IPS DF 4.7 (cell line): ENCODE measurements around the gene PTPN21.

Experiments used
- DNase-seq: peaks from one replicate; pipeline ENCODE4 v3.0.0-alpha.2; 2013; ENCODE audit warnings: low spot score; ENCODE audit errors: extremely low read depth

PTPN21 gene

GRCh38 chr14:88470542-88471440, 84.0 kb downstream of the PTPN21 start:
- DNase-seq, result no peak

- DNase-seq, result no peak
Observed at GRCh38 chr14:88468406-88468805, 86.4 kb downstream of the PTPN21 start.

GRCh38 chr14:88463318-88463717, 91.5 kb downstream of the PTPN21 start:
- DNase-seq, result no peak

- no peak for DNase-seq
Observed at GRCh38 chr14:88454886-88455285, 99.9 kb downstream of the PTPN21 start.

- DNase-seq, result no peak
Observed at GRCh38 chr14:88452231-88452630, 102.6 kb downstream of the PTPN21 start.

- DNase-seq, result no peak
Observed at GRCh38 chr14:88439088-88439487, 115.7 kb downstream of the PTPN21 start.

GRCh38 chr14:88437658-88438057, 117.1 kb downstream of the PTPN21 start:
- DNase-seq, result no peak

GRCh38 chr14:88430976-88431375, 123.8 kb downstream of the PTPN21 start:
- DNase-seq, result no peak

GRCh38 chr14:88426271-88426670, 128.5 kb downstream of the PTPN21 start:
- no peak for DNase-seq

GRCh38 chr14:88424573-88424972, 130.2 kb downstream of the PTPN21 start:
- DNase-seq, result no peak

GRCh38 chr14:88422919-88423650, 131.7 kb downstream of the PTPN21 start:
- DNase-seq, result no peak

- DNase-seq, result no peak
Observed at GRCh38 chr14:88422047-88422446, 132.8 kb downstream of the PTPN21 start.

GRCh38 chr14:88421286-88421685, 133.5 kb downstream of the PTPN21 start:
- DNase-seq, result no peak

GRCh38 chr14:88420187-88420586, 134.6 kb downstream of the PTPN21 start:
- no peak for DNase-seq

GRCh38 chr14:88417594-88417993, 137.2 kb downstream of the PTPN21 start:
- no peak for DNase-seq
